GM19035 (cell line): ENCODE data around the gene MALRD1.

Experiments used
- ATAC-seq: cut with Tn5 transposase; IDR thresholded peaks from one replicate; pipeline ENCODE4 v1.9.1; 2021; ENCODE audit not compliant: unreplicated experiment

Gene MALRD1

GRCh38 chr10:19212590-19212989 lies 164.0 kb downstream of the MALRD1 start:
- no peak for ATAC-seq

GRCh38 chr10:19221216-19221615 lies 172.6 kb downstream of the MALRD1 start:
- ATAC-seq = no peak

GRCh38 chr10:19226025-19226424 lies 177.4 kb downstream of the MALRD1 start:
- ATAC-seq = no peak

- no peak for ATAC-seq
Measured at GRCh38 chr10:19231034-19231433, 182.4 kb downstream of the MALRD1 start.

- no peak for ATAC-seq
Measured at GRCh38 chr10:19245889-19246752, 197.5 kb downstream of the MALRD1 start.

GRCh38 chr10:19247843-19248242 lies 199.2 kb downstream of the MALRD1 start:
- ATAC-seq = no peak

- no peak for ATAC-seq
Measured at GRCh38 chr10:19250546-19250945, 201.9 kb downstream of the MALRD1 start.

GRCh38 chr10:19252531-19252930 lies 203.9 kb downstream of the MALRD1 start:
- ATAC-seq = no peak

- ATAC-seq = no peak
Measured at GRCh38 chr10:19256331-19256730, 207.7 kb downstream of the MALRD1 start.

- ATAC-seq = no peak
Measured at GRCh38 chr10:19263262-19263661, 214.7 kb downstream of the MALRD1 start.

- no peak for ATAC-seq
Measured at GRCh38 chr10:19283285-19283684, 234.7 kb downstream of the MALRD1 start.

- ATAC-seq = no peak
Measured at GRCh38 chr10:19283786-19284185, 235.2 kb downstream of the MALRD1 start.

- no peak for ATAC-seq
Measured at GRCh38 chr10:19290770-19291169, 242.2 kb downstream of the MALRD1 start.

GRCh38 chr10:19294233-19294632 lies 245.6 kb downstream of the MALRD1 start:
- ATAC-seq = no peak

GRCh38 chr10:19299645-19300044 lies 251.0 kb downstream of the MALRD1 start:
- no peak for ATAC-seq

GRCh38 chr10:19302117-19302516 lies 253.5 kb downstream of the MALRD1 start:
- no peak for ATAC-seq

GRCh38 chr10:19310066-19310465 lies 261.5 kb downstream of the MALRD1 start:
- ATAC-seq = no peak

GRCh38 chr10:19316204-19316870 lies 267.7 kb downstream of the MALRD1 start:
- no peak for ATAC-seq

- ATAC-seq = no peak
Measured at GRCh38 chr10:19317952-19318351, 269.4 kb downstream of the MALRD1 start.

- no peak for ATAC-seq
Measured at GRCh38 chr10:19325581-19325980, 277.0 kb downstream of the MALRD1 start.

GRCh38 chr10:19328582-19328981 lies 280.0 kb downstream of the MALRD1 start:
- ATAC-seq = no peak

GRCh38 chr10:19329475-19329874 lies 280.9 kb downstream of the MALRD1 start:
- ATAC-seq = no peak
